Activated T-cell treated with anti-CD3 and anti-CD28 coated beads for 48 hours (primary cell): Measurements from ENCODE around the gene RHOBTB3.
"Not testable (repeated sequence)": the region's sequence is repeated elsewhere in the genome, so short reads cannot be mapped to it uniquely, and the experiment has no call there.

Experiments used
- DNase-seq: peaks from one replicate; pipeline ENCODE4 v3.0.0-alpha.2; 2020; ENCODE audit warnings: low read depth

RHOBTB3 gene, protein sequence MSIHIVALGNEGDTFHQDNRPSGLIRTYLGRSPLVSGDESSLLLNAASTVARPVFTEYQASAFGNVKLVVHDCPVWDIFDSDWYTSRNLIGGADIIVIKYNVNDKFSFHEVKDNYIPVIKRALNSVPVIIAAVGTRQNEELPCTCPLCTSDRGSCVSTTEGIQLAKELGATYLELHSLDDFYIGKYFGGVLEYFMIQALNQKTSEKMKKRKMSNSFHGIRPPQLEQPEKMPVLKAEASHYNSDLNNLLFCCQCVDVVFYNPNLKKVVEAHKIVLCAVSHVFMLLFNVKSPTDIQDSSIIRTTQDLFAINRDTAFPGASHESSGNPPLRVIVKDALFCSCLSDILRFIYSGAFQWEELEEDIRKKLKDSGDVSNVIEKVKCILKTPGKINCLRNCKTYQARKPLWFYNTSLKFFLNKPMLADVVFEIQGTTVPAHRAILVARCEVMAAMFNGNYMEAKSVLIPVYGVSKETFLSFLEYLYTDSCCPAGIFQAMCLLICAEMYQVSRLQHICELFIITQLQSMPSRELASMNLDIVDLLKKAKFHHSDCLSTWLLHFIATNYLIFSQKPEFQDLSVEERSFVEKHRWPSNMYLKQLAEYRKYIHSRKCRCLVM

DNA sequence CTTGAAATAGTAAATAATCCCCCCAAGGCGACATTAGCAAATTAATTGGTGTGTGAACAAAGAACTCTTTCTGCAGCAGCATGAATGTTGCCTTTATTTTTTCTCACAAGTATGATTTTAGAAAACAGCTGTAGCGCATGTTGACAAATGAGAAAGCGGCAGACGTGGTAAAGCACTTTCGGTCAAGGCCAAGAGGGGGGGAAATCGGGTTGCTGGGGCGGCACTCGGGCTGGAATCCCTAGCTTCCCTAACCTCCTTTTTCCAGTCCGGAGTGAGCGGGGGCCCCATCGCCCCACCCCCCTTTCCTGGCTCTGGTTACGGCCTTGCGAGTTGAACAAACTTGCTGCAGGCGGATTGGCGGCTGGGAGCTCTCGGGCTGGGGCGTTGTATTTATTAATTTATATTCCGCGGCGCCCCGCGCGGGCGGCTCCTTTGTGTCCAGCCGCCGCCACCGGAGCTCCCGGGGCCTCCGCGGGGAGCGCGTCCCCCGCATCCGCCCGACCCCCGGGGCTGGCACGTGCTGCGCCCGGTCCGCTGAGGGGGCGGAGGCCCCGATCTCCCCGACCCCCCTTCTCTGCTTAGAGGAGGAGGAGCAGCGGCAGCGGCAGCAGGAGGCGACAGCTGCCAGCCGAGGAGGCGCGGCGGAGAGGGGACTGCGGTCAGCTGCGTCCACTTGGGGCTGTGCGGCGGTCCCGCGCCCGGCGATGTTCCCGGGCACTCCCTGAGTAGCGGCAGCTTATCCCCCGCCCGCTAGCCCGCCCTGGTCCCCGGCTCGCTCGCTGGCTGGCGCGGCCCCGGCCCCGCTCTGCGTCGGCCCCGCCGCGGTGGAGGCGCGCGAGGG, at the start of gene RHOBTB3:
Gene RHOBTB3 (plus strand): TSS at position 607 of the 841 bp plus-strand sequence. CDS start 347 bp downstream, outside the sequence.
- DNase-seq = no peak

DNA sequence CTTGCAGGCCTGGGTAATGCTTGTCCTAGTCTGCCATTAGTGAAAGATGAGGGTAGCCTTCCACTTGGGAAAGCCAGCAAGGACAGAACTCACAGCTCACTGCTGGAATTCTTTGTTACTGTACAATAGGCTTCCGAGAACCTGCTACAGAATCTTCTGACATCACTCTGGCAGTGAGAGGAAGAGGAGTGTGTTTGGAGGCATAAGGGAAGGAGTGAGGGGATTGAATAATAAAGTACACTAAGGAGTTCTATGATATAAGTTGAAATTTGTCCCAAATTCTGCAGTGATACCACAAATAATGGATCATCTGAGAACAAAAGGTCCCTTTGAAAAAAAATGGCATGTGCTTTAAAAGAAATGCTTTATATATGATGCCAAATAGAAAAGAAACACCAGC, 48.2 kb upstream of the RHOBTB3 start, which contains the start of gene SPATA9:
Gene SPATA9 (minus strand): TSS at position 101 of the 400 bp plus-strand sequence. CDS start 137 bp downstream, outside the sequence.
- no peak for DNase-seq

DNA sequence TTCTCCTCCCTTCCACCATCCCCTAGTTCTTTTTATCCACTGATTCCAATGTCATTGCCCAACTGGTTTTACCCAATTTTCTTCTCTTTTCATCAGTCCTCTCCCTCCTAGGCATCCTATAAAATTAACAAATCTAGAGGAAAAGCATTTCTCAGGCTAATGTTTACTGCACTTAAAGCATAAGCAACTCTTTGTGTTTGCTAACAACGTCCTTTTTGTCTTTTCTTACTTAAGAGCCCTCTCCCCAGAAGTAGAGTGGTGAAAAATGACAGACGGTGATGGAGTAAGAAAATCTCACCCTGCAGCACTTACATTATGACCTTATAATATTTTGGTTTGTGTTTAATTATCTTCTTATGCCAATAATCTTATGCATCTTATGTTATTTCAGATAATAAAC, 46.8 kb upstream of the RHOBTB3 start:
- DNase-seq = no peak

GRCh38 chr5:95686651-95687050, 44.5 kb upstream of the RHOBTB3 start:
- no peak for DNase-seq

- DNase-seq = no peak
Measured at GRCh38 chr5:95689680-95690079, 41.5 kb upstream of the RHOBTB3 start.

DNA sequence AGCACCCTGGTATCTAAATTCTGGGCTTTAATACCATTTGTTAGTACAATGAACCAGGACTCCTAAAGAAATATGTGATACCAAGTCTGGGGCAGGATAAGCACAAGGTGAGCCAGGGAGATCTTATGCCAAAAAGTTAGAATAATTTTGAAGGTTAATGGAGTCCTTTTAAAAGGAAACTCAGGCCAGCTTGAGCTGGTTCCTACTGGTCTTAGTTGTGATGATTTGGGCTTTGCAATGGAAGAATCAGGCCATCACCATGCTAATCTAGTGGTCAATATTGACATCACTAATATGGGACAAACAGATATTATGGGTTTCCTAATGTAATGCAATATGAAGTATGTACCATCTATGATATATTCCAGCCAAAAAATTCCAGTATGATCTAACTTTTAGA, 40.8 kb upstream of the RHOBTB3 start:
- DNase-seq = no peak

- no peak for DNase-seq
Measured at GRCh38 chr5:95697781-95698681, 33.1 kb upstream of the RHOBTB3 start.

- DNase-seq = no peak
Measured at GRCh38 chr5:95699337-95699736, 31.8 kb upstream of the RHOBTB3 start.

DNA sequence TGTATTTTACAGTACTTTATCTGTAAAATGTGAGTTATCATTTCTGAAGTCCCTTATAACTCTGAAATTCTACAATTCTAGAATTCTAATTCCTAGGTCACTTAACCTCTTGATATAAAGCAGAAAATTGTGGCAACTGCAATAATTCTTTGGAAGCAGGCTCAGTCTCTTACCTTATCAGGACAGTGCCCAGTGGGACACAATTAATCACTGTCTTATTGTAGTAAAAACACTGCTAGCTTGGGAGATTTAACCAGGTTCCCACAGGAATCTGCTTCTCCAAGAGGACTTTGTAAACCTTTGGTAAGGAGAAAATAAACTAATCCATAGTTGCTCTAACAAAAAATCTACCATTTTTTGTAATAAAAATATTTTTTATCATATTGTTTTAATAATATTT, 30.1 kb upstream of the RHOBTB3 start:
- no peak for DNase-seq

GRCh38 chr5:95704150-95704549, 27.0 kb upstream of the RHOBTB3 start:
- DNase-seq = no peak

DNA sequence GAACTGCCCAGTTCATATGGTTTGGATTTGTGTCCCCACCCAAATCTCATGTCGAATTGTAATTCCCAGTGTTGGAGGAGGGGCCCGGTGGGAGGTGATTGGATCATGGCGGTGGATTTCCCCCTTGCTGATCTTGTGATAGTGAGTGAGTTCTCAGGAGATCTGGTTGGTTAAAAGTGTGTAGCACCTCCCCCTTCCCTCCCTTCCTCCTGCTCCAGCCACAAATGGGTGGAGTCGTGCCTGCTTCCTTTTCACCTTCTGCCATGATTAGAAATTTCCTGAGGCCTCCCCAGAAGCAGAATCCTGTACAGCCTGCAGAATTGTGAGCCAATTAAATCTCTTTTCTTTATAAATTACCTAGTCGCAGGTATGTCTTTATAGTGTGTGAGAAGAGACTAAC, 24.9 kb upstream of the RHOBTB3 start:
- not testable (repeated sequence) for DNase-seq

- DNase-seq = no peak
Measured at GRCh38 chr5:95707055-95707454, 24.1 kb upstream of the RHOBTB3 start.

- DNase-seq = not testable (repeated sequence)
Measured at GRCh38 chr5:95707534-95708188, 23.5 kb upstream of the RHOBTB3 start.

GRCh38 chr5:95708876-95709275, 22.3 kb upstream of the RHOBTB3 start:
- DNase-seq = no peak

- no peak for DNase-seq
Measured at GRCh38 chr5:95709967-95710650, 21.0 kb upstream of the RHOBTB3 start.

DNA sequence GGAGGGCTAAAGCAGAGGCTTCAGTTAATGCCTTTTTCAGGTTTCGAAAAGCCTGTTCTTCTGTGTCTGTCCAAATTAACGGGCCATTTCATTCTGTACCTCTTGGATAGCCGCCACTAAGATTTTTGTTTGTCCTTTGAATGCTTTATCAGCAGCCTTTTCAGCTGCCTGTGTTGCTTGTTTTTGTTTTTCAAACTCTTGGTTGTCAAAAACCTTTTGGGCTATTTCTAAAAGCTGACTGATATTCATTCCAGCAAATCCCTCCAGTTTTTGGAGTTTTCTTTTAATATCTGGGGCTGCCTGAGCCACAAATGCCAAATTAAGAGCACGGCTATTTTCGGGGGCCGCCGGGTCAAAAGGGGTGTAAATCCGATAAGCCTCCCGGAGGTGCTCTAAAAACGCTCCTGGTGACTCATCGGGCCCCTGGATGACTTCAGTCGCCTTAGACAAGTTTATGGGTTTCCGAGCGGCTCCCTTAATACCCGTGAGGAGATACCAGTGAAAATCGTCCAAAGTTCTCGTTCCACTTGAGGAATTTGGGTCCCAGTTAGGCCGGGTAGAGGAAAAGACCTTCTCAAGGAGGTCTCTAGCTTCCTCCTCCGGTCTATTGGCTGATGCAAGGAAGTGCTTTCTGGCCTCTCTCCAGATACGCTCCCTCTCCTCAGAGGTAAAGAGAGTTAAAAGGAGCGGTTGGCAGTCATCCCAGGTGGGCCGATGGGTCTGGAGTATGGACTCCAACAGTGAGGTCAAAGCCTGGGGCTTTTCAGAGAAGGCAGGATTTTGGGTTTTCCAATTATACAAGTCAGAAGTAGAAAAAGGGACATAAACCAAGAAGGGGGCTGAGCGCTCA, 20.3 kb upstream of the RHOBTB3 start:
- not testable (repeated sequence) for DNase-seq

- DNase-seq = no peak
Measured at GRCh38 chr5:95711501-95712346, 19.4 kb upstream of the RHOBTB3 start.

GRCh38 chr5:95712347-95712958, 18.7 kb upstream of the RHOBTB3 start:
- DNase-seq = peak; percentile 53
